HEK293 (cell line): Measurements from ENCODE around the gene LSP1.

Source experiments
- CTCF ChIP-seq: fragments of 450-650 bp; formaldehyde crosslinking; IDR thresholded peaks from 2 replicates; pipeline ENCODE4 v1.5.1; 2016; ENCODE audit warnings: missing biosample characterization, missing genetic modification characterization
- ZBTB26 ChIP-seq: fragments of 450-650 bp; formaldehyde crosslinking; optimal IDR thresholded peaks from 2 replicates; pipeline ENCODE3; 2016; ENCODE audit warnings: missing biosample characterization, mild to moderate bottlenecking, missing genetic modification characterization
- ZNF394 ChIP-seq: fragments of 450-650 bp; formaldehyde crosslinking; IDR thresholded peaks from 2 replicates; pipeline ENCODE4 v1.5.1; 2016; ENCODE audit warnings: missing biosample characterization, missing genetic modification characterization, mild to moderate bottlenecking, moderate library complexity, borderline replicate concordance
- ZNF777 ChIP-seq: fragments of 450-650 bp; formaldehyde crosslinking; IDR thresholded peaks from 2 replicates; pipeline ENCODE4 v1.5.1; 2017; ENCODE audit warnings: missing biosample characterization, missing genetic modification characterization, borderline replicate concordance

- TF ChIP-seq ZNF394 (tag by site-specific recombination) = no peak
- no peak for TF ChIP-seq ZNF777
- TF ChIP-seq CTCF = no peak
- no peak for TF ChIP-seq ZBTB26 (tag by site-specific recombination)
Measured at GRCh38 chr11:1893581-1894359, 40.9 kb downstream of the LSP1 start.
